Activated gamma-delta T cell (primary cell): Measurements from ENCODE around the gene MYRIP.
"Not testable (repeated sequence)": the region's sequence is repeated elsewhere in the genome, so short reads cannot be mapped to it uniquely, and the experiment has no call there.

ENCODE experiments used
- DNase-seq: peaks from one replicate; lab custom pipeline; 2025; lab: John Stamatoyannopoulos, UW

The MYRIP gene

GRCh38 chr3:40037582-40037981 is 228.2 kb downstream of the MYRIP start:
- DNase-seq, result no peak

- no peak for DNase-seq
Measured at GRCh38 chr3:40042752-40043443, 233.5 kb downstream of the MYRIP start.

- no peak for DNase-seq
Measured at GRCh38 chr3:40043444-40043755, 234.0 kb downstream of the MYRIP start.

- DNase-seq, result no peak
Measured at GRCh38 chr3:40044487-40044886, 235.1 kb downstream of the MYRIP start.

GRCh38 chr3:40045051-40045450 is 235.6 kb downstream of the MYRIP start:
- DNase-seq, result no peak

GRCh38 chr3:40046149-40046548 is 236.7 kb downstream of the MYRIP start:
- DNase-seq, result no peak

GRCh38 chr3:40047406-40047805 is 238.0 kb downstream of the MYRIP start:
- no peak for DNase-seq

- DNase-seq, result no peak
Measured at GRCh38 chr3:40053663-40054062, 244.3 kb downstream of the MYRIP start.

- DNase-seq, result no peak
Measured at GRCh38 chr3:40054568-40055222, 245.3 kb downstream of the MYRIP start.

GRCh38 chr3:40055361-40055760 is 246.0 kb downstream of the MYRIP start:
- DNase-seq, result no peak

GRCh38 chr3:40055956-40056355 is 246.5 kb downstream of the MYRIP start:
- no peak for DNase-seq

- DNase-seq, result no peak
Measured at GRCh38 chr3:40057077-40057476, 247.7 kb downstream of the MYRIP start.

- no peak for DNase-seq
Measured at GRCh38 chr3:40057786-40058185, 248.4 kb downstream of the MYRIP start.

- no peak for DNase-seq
Measured at GRCh38 chr3:40068636-40069035, 259.2 kb downstream of the MYRIP start.

- no peak for DNase-seq
Measured at GRCh38 chr3:40070816-40071215, 261.4 kb downstream of the MYRIP start.

- no peak for DNase-seq
Measured at GRCh38 chr3:40071683-40072238, 262.4 kb downstream of the MYRIP start.

- no peak for DNase-seq
Measured at GRCh38 chr3:40073310-40074007, 264.1 kb downstream of the MYRIP start.

GRCh38 chr3:40077139-40077538 is 267.7 kb downstream of the MYRIP start:
- DNase-seq, result not testable (repeated sequence)

- DNase-seq, result not testable (repeated sequence)
Measured at GRCh38 chr3:40077828-40078492, 268.6 kb downstream of the MYRIP start.

- DNase-seq, result no peak
Measured at GRCh38 chr3:40078590-40078989, 269.2 kb downstream of the MYRIP start.

GRCh38 chr3:40079203-40079846 is 269.9 kb downstream of the MYRIP start:
- DNase-seq, result no peak

- DNase-seq, result no peak
Measured at GRCh38 chr3:40079847-40080240, 270.4 kb downstream of the MYRIP start.
